ENCODE results near the gene MCF2L. TPM values are rescaled to one million over a fixed set of nuclear protein-coding genes. Genes with fewer than 3 reads are reported as not detected.

The MCF2L gene
- polyA plus RNA-seq, 1 donor (not counting 4 experiments of a cell fraction or from before 2014, with no cell fraction given): 0.14 TPM

DNA sequence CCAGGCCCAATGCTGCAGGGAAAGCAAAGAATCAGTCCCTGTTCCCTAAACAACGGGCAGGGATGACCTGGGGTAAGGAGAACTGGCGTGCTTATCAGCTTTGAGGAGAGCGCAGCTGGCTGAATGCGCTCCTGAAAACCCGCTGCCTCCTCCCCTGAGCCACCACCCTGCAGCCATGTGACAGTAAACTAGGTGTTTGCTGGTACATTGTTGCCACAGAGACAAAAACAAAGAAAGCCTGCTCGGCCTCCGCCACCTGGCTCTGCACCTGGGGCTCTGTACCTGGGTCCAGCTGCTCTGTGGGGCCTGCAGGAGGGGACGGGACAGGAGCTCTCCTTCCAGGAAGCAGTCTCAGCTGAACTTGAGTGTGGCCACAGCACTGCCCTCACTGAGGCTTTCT, 21.8 kb downstream of the MCF2L start:
- Histone ChIP-seq H3K9me3 (ENCODE audit: control insufficient read depth, low read depth, low read length) (no peaks in the 10 kb centered on the region), H3K4me3 (ENCODE audit: control insufficient read depth in 2 of 3, extremely low read depth in 1 of 3, insufficient read depth in 2 of 3, low read depth in 1 of 3, low read length in 3 of 3) (no peak overlapping the region), H3K9ac (ENCODE audit: control insufficient read depth, extremely low read depth, insufficient read depth, low read length) (no peak overlapping the region), H3K36me3 (ENCODE audit: control insufficient read depth in 2 of 2, extremely low read depth in 1 of 2, insufficient read depth in 2 of 2, low read length in 2 of 2) (no peaks in the 10 kb centered on the region), H3K79me2 (ENCODE audit: control insufficient read depth, insufficient read depth, low read length) (no peaks in the 10 kb centered on the region), H4K20me1 (ENCODE audit: control insufficient read depth, extremely low read depth, insufficient read depth, low read length) (no peaks in the 10 kb centered on the region), H3K27me3 (ENCODE audit: control insufficient read depth, extremely low read depth, insufficient read depth, low read length) (peaks cover 20% of the 10 kb centered on the region), H3K4me2 (ENCODE audit: control insufficient read depth, extremely low read depth, insufficient read depth, low read depth, low read length) (no peak overlapping the region), H3K9me1 (ENCODE audit: control insufficient read depth, extremely low read depth, insufficient read depth, low read length) (no peaks in the 10 kb centered on the region), H2AFZ (ENCODE audit: control insufficient read depth, low read length) (no peak overlapping the region), H3K4me1 (ENCODE audit: control insufficient read depth, extremely low read depth, insufficient read depth, low read length) (peaks cover 2% of the 10 kb centered on the region), H3K27ac (ENCODE audit: control insufficient read depth, insufficient read depth, low read length) (no peak overlapping the region)
- DNase-seq (ENCODE audit: low read depth, low spot score) (no peak), FAIRE-seq (no peak)
- dilution Hi-C loops (cut with MboI; ENCODE audit: extremely low pct_ligation_motif_present, low sequenced_read_pairs): no loop called here
- no peak for TF ChIP-seq EZH2 (IDR thresholded peaks at IDR 0.05; ENCODE audit: low read length)
- TF ChIP-seq, protein P1, sequence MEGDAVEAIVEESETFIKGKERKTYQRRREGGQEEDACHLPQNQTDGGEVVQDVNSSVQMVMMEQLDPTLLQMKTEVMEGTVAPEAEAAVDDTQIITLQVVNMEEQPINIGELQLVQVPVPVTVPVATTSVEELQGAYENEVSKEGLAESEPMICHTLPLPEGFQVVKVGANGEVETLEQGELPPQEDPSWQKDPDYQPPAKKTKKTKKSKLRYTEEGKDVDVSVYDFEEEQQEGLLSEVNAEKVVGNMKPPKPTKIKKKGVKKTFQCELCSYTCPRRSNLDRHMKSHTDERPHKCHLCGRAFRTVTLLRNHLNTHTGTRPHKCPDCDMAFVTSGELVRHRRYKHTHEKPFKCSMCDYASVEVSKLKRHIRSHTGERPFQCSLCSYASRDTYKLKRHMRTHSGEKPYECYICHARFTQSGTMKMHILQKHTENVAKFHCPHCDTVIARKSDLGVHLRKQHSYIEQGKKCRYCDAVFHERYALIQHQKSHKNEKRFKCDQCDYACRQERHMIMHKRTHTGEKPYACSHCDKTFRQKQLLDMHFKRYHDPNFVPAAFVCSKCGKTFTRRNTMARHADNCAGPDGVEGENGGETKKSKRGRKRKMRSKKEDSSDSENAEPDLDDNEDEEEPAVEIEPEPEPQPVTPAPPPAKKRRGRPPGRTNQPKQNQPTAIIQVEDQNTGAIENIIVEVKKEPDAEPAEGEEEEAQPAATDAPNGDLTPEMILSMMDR (optimal IDR thresholded peaks at IDR 0.05 in 1 of 3, IDR thresholded peaks at IDR 0.05 in 1 of 3, conservative IDR thresholded peaks at IDR 0.05 in 1 of 3; ENCODE audit: extremely low read depth in 1 of 3, insufficient read depth in 2 of 3, low read length in 3 of 3): no peak

DNA sequence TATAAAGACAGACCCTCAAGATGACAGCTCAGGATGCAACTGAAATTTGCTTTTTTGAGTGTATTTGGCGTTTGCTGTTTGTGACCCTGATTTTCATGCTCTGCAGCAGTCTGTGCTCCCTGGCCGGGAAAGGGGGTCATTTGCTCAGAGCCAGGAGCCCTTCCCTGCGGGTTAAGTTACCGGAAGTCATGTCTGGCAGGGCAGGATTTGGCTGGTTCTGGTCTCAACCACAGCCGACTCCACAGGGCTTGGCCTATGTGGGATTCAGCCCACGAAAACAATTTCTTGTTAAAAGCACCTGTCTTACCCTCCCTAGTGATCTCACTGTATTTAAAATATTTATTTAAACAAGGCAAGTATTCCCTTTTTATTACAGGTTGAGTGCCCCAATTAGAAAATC, 22.6 kb downstream of the MCF2L start:
- Histone ChIP-seq H3K27me3 (ENCODE audit: control insufficient read depth, extremely low read depth, insufficient read depth, low read length) (peaks cover 27% of the 10 kb centered on the region), H3K4me2 (ENCODE audit: control insufficient read depth, extremely low read depth, insufficient read depth, low read depth, low read length) (no peak overlapping the region), H3K27ac (ENCODE audit: control insufficient read depth, insufficient read depth, low read length) (no peak overlapping the region), H2AFZ (ENCODE audit: control insufficient read depth, low read length) (no peak overlapping the region), H3K4me3 (ENCODE audit: control insufficient read depth in 2 of 3, extremely low read depth in 1 of 3, insufficient read depth in 2 of 3, low read depth in 1 of 3, low read length in 3 of 3) (no peak overlapping the region), H3K36me3 (ENCODE audit: control insufficient read depth in 2 of 2, extremely low read depth in 1 of 2, insufficient read depth in 2 of 2, low read length in 2 of 2) (no peaks in the 10 kb centered on the region), H3K9me3 (ENCODE audit: control insufficient read depth, low read depth, low read length) (no peaks in the 10 kb centered on the region), H3K4me1 (ENCODE audit: control insufficient read depth, extremely low read depth, insufficient read depth, low read length) (peaks cover 5% of the 10 kb centered on the region), H3K79me2 (ENCODE audit: control insufficient read depth, insufficient read depth, low read length) (no peaks in the 10 kb centered on the region), H4K20me1 (ENCODE audit: control insufficient read depth, extremely low read depth, insufficient read depth, low read length) (no peaks in the 10 kb centered on the region), H3K9ac (ENCODE audit: control insufficient read depth, extremely low read depth, insufficient read depth, low read length) (no peak overlapping the region), H3K9me1 (ENCODE audit: control insufficient read depth, extremely low read depth, insufficient read depth, low read length) (no peaks in the 10 kb centered on the region)
- TF ChIP-seq EZH2 (IDR thresholded peaks at IDR 0.05; ENCODE audit: low read length): no peak
- TF ChIP-seq, protein P1 (optimal IDR thresholded peaks at IDR 0.05 in 1 of 3, IDR thresholded peaks at IDR 0.05 in 1 of 3, conservative IDR thresholded peaks at IDR 0.05 in 1 of 3; ENCODE audit: extremely low read depth in 1 of 3, insufficient read depth in 2 of 3, low read length in 3 of 3): no peak
- dilution Hi-C loops (cut with MboI; ENCODE audit: extremely low pct_ligation_motif_present, low sequenced_read_pairs): no loop called here
- FAIRE-seq (no peak), DNase-seq (ENCODE audit: low read depth, low spot score) (no peak)

Measured in keratinocyte (primary cell).